ENCODE data around the gene ACTRT2.

The ACTRT2 gene

DNA sequence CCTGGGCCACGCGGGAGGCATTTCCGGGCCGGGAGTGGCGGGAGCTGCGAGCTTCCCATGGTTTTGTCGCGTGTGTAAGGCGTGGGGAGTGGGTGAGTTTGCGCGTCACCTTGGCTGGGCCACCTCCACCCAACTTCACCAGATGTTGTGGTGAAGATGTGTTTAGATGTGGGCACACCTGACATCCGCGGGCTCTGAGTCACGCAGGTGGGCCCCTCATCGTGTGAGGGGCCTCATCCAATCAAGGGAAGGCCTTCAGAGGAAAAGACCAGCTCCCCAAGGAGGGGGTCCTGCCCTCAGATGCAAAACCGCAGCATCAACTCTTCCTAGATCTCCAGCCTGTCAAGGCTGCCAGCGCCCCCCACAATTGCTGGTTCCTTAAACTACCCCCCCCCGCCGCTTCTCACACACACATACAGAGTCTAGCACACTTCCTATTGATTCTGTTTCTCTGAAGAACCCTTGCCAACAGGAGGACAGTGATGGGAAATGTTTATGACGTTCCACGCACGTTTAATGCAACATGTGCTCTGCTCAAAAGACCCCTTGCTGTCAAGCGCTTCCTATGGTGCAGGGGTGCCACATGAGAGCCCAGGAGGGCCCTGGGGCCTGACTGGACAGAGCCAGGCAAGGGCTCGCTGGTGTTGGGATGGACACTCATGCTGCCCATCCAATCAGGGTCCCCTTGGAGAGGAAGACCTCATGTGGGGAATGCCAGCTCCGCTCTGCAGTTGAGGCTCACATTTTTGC, 11.9 kb downstream of the ACTRT2 start:
- DNase-seq, result no peak

DNA sequence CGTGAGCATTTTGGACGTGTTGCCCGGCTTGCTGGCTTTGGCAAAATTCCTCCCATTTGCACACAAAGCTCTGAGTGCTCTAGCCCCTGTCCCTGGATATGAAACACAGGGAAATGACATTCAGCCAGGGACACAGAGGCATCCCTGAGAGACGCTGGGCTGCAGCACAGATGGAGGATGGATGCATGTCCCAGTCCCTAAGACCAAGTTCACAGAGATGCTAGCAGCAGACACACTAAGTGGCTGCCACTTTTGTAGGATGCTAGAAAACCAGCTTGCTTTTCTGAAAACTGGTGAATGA, 12.5 kb downstream of the ACTRT2 start:
- DNase-seq, result no peak

DNA sequence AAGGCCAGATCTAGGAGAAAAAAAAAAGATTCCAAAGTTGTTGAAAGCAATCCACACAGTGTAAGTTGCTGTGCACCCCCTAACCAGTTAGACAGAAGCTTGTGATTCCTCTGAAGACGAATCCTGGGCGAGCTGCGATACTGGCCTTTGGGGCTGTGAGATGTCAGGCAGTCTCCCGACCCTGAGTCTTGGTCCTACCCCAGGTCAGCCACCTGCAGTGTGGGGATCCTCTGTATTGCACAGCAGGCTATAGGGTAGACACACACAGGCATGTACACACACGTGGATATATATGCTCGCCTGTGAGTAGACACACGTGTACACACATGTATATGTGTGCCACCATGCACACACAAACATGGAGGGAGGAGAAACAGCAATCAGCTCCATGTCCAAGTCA, 12.9 kb downstream of the ACTRT2 start:
- DNase-seq, result no peak

DNA sequence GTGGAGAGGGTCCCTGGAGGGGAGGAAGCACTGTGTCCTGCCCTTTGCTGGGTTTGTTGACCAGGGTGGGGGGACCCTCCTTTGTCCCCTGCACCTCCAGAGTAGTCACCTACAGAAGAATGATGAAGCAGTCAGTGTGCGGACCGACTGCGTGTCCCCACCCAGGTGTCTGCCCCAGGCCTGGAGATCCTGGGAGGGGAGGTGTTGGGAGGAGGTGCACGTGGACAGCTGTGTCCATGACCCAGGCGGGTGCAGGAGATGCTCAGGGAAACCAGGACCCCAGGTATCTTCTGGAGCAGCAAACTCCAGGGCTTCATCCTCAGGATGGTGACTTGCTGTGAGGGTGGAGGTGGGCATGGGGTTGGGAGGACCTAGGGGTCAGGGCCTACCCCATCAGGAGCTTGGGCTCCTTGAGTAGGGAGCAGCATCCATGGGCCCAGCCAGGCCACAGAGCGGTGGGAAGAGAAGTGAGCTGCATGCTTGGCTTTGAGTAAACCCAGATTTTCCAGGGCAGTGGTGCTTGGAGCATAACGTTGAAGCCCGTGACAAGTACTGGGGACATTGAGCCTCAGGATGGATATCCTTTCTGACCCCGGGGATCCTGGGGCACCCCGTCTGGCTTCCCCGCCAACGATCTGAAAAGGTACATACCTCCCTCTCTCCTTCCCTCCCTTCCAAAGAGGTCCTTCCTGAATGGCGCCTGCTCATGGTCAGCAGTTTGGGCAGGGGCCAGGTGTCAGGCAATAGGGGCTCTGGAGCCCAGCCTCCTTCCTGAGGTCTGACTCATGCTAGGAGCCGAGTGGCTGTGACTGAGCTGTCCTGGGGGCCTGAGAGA, 13.7 kb downstream of the ACTRT2 start:
- DNase-seq, result no peak

DNA sequence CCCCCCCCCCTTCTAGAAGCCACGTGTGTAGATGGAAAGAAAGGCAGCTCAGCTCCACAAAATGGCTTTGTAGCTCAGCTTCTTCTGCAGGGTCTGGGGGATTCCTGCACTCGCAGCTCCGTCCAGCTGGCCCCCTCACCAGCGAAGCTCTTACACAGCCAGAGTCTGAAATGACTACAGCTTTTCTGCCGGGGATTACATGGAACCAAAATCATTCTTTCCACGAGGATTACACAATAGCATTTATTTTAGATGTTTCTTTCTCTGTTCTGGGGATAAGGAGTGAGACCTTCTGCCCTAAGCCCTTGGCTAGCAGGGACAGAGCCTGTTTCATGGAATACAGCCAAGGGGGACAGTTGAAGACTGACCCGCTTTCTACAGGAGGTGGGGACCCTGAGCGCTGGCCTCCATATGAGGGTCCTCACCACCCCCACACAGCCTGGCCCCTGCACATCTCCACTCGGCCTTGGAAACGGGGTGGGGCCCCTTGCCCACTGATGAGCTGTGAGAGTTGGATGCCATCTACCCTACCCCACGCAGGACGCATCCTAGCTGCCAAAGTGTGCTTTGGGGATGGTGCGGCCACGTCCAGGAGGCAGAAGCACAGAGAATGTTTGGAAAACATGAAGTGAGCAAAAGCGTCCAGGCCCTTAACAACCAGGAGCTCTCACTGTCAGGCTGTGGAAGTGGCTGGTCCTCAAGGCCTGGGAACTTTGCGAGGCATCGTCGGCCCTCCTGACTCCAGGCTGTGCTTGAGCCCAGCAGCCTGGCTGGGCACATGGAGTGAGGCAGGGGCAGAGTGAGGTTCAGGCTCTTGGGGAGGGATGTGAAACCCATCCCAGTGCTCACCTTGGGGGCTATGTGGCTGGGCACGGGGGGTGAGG, 14.5 kb downstream of the ACTRT2 start:
- no peak for DNase-seq

DNA sequence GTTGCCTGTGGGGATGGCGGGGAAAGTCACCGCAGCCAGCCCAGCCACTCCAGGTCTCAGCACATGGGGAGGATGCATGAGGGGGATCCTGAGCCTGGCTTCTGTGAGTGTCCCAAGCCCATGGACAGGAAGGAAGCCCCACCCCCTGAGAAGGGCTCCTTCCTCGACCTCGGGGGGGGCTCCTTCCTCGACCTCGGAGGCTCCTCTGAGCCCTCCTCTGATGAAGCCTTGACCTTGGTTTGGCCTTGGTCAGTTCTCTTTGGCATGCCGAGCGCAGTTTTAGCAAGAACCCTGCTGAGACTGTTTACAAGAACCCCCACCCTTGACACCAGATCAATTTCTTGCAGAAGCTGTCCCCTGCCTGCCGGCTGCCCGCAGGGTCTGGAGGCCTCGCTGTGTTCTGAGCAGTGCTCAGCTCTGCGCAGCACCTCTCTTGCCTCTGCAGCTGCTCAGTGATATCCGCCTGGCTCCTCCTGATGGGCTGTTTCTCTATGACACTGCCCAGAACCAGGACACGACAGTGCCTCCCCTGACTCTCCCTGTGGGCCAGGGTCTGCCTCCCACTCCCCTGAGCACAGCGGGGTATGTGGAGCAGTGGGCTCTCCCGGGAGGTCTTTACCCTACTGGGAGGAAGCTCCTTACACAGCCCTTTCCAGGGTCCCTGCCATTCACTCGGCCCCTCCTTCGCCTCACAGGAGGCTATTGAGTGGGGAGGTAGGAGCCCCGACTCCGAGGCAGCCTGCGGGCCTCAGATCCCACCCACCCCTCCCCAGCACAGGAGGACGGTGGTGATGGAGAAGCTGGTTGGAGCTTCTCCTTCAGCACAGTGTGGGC, 15.4 kb downstream of the ACTRT2 start:
- DNase-seq, result no peak

DNA sequence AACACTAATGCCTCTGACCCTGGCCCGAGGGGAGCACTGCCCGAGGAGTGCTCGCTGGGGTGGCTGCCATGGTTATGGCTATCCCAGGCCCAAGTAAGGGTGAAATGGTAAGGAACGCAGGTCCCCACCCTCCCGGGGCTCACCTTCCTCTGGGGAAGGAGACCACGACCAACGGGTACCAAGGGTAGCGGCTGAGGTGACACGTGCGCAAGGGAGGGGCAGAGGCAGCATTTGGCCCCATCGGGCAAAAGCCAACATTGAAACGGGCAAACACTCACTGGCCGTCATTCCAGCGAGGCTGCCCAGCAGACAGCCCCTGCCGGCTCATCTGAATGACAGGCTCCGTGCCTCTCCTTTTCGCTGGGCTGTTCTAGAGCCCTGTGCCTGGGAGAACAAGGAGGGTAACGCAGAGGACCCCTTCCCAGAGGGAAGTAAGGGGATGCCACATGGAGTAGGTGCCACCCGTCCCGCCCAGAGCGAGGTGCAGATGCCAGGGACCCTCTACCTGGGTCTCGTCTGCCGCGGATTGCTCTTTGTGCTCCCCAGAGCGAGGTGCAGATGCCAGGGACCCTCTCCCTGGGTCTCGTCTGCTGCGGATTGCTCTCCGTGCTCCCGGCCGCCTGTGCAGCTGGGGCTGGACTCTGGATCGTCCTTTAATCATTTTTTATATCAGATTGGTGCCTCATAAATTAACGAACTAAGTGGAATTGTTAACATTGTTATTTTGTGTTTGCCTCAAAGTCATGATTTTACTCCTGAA, 16.2 kb downstream of the ACTRT2 start:
- DNase-seq, result no peak

DNA sequence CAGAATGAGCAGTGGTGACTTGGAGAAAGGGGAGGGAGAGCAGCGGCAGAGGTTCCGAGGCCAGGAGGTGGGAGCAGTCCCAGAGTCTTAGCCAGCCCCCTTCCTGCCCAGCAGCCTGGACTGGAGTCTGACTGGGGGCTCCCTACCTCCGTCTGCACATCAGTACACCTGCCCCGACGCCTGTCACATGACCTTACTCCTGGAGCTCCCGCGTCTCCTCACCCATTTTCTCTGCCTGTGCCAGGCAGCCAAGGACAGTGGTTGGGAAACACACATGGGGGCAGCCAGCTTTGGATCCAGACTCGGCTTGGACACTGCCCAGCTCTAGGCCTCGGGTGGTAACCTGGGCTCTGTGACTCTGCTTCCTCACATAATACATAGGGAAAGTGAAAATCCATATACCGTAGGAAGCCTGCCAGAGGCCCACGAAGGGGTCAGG, 16.9 kb downstream of the ACTRT2 start:
- DNase-seq, result no peak

DNA sequence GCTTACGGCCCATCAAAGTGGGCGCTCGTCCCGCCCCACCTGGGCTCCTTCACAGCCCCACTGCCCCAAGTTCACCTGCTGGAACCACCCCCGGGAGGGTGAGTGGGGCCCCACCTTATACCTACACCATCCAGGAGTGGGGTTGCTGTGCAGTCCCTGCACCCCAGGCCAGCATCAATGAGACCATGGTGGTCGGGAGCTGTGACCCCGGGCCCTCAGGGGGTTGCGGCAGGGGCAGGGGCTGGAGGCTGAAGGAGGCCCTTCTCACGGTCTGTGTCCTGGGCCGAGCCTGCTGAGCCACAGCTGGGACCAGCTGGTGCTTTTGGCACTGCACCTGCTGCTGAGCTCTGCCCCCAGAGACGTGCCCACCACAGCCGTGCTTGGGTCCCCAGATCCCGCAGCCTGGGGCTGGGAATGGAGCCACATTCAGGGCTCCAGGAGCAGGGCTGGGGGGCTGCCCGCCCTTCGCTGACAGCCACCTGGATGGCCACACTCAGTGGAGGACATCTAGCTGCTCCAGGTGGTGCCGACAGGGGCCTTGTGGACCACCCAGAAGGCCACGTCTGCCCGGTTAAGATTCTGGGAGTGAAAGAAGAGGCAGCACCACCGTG, 17.4 kb downstream of the ACTRT2 start:
- DNase-seq, result no peak

DNA sequence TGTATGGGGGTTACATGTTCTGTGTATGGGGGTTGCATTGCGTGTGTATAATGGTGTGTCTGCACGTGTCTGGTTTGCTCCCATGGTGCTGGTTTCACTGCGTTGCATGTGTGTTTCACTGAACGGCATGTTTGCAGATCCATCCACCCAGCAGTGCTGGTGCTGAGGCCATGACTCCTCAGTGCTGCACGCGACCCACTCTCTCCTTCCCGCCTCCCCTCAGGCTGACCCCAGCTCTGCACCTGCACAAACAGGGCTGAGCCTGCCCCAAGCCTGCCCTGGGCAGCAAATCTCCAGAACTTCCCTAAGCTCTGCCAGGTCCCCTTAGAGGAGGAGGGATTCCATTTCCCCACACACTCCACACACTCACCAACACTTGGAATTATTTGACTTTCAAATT, 18.7 kb downstream of the ACTRT2 start:
- no peak for DNase-seq

DNA sequence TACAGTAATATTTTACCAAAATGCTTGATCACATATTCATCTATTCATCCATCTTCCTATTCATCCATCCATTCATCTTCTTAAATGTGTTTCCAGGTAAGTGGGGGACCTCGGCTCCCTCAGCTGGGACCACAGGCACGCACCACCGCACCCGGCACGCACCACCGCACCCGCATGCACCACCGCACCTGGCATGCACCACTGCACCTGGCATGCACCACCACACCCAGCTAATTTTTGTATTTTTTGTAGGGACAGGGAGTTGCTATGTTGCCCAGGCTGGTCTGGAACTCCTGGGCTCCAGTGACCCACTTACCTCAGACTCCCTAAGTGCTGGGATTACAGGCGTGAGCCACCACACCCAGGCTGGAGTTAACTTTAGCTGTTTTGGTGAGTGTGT, 21.2 kb downstream of the ACTRT2 start:
- DNase-seq, result no peak

DNA sequence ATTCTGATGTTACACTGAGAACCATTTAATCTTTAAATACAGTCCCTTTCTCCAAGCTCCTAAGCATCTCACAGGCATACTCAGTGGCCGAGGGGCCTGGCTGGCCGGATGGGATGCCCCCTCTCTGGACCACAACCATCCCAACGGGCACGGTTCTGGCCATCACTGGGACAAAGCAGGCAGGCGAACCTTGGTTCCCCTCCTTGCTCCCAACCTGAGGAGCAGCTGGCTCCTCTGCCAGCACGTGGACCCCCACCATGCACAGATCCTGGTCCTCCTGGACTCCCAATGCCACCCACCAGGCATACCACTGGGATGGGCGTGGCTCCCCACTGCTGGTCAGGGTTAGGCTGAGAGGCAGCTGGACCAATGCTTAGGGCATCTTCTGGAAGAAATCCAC, 27.9 kb downstream of the ACTRT2 start:
- DNase-seq, result no peak

DNA sequence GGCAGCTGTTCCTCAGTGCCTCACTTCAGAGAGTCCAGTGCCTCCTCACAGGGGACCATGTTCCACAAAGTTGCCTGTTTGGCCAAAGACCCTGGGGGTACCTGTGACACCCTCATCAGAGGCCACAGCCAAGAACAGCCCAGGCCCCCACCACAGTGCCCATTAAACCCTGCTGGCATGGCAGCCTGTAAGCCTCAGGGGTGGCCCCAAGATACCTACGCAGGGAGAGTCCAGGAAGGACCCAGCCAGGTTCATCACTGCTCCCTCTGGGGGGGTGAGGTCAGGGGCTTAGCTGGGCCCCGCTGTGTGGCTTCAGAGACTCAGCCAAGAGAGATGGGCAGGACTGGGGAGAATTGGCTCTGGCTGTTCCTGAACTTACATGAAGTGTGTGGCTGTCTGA, 28.6 kb downstream of the ACTRT2 start:
- DNase-seq, result no peak

DNA sequence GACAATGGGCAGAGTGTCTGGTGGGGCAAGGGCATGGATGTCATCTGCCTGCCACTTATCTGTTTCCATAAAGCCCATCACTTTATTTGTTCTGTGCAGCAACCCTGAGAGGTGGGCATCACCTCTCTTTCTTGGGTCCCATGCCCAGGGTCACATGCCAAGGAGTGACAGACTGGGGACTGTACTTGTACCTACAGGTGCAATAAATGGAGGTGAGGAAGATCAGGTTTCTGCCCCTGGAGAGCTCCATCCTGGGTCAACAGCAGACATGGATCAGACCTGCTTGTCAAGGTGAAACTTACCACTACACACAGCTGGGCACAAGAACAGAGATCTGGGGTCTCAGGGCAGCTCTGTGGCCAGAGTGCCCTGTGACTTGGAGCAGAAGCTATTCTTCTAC, 29.3 kb downstream of the ACTRT2 start:
- no peak for DNase-seq

DNA sequence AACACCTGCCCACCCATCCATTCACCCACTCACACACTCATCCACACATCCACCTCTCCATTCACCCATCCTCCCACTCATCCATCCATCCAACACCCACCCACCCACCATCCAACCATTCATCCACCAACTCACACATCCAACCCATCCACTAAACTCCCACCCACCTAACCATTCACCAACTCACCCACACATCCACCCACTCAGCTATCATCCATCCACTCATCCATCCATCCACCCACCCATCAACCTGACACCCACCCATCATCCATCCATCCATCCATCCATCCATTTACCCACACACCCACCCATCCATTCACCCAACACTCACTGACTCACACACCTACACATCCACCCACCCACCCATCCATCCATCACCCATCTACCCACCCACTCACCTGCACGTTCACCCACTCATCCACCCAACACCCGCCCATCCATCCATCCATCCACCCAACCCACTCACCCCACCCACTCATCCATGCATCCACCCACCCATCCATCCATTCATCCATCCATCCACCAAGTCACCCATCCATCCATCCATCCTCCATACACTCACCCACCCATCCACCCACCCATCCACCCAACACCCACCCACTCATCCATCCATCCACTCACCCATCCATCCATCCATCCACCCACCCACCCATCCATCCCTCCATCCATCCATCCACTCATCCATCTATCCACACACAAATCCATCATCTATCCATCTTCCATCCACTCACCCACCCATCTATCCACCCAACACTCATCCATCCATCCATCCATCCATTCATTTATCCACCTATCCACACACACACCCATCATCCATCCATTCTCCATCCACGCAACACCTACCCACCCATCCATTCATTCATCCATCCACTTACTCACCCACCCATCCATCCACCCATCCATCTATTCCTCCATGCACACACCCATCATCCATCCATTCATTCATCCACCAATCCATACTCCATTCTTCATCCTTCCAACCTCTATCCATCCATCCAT, 30.3 kb downstream of the ACTRT2 start:
- no peak for DNase-seq

DNA sequence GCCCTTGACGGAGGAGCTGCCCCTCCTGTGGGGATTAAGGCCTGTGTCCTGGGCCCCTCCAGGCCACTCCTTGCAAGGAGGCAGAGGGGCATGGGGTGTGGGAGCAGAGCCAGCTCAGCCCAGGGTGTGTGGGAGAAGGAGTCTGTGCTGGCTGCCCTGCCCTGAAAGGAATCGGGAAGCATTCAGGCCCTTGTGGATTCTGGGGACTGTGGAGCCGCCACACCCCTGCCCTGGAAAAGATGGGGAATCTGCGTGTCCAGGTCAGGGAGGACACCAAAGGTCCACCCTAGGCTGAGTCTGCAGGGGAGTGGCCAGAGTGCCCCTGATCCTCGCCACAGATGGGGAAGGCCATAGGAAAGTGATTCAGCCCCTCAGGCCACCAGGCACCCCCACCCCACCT, 31.2 kb downstream of the ACTRT2 start:
- no peak for DNase-seq

DNA sequence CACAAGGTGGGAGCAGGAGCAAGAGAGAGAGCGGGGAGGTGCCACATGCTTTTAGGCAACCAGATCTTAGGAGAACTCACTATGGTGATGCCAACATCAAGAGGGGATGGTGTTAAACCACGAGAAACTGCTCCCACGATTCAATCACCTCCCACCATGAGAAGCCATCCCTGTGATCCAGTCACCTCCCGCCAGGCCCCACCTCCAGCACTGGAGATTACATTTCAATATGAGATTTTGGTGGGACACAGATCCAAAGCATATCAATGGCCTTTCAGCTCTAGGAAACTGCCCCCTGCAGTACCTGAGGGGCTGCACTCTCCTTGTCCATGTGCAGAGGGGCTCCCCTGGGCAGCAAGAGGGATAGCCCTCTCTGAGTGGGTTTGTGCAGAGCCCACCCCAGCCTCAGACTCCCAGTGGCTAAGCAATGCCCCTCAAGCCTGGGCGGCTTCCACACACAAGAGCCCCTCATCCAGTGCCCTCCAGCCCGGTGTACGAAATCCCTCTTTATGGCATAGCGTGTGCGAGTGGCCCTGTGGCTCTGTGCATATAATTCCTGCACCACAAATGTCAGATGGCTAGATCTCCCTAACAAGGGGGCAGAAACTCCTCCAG, 32.2 kb downstream of the ACTRT2 start:
- DNase-seq, result no peak

DNA sequence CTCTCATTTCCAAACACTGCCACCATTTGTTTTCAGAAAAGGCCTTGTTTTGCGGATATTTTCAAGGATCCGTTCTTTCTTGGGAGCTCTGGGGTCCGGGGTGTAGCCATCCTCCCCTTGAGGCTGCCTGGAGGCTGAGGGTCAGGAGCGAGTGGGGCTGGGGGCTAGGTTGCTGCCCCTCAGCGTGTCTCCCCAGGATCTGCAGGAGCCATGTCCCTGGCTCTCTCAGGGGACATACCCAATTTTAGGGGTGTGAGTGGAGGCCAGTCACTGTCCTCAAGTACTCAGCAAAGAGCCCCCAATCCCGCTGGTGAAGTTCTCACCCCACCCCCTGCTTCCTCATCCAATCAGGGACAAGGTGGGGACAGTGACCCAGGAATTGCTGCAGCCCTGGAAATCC, 32.7 kb downstream of the ACTRT2 start:
- DNase-seq, result no peak

DNA sequence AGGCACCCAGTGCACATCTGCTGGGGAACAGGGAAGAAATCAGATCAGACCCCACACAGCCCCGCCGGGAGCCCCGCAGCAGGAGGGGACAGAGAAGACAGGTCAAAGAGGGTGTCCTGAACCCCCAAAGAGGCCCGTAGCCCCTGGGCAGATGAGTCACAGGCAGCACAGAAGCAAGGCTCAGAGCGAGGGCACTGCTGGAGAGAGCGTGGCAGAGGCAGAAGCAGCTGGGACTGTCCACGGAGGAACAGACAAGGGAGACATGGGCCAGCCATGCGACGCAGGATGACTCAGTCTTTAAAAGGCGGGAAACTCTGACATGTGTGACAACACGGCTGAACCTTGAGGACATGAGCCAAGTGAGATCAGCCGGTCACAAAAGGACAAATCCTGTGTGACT, 33.2 kb downstream of the ACTRT2 start:
- DNase-seq, result no peak

DNA sequence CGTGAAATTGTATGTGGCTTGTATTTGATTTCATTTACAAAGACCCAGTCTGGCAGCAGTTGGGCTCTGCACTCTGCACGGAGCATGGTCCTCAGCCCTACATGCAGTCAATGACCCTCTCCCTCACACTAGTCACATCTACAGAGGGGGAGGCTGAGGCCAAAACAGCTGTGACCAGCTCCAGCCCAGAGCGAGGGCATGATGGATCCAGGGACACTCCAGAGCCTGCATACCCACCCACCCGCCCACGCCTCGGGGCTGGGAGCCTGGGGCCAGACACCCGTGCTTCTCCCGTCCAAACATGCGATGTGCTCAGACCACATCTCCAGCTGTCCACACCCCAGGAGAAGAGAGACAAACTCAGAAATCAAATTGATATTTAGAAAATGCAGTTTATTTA, 33.8 kb downstream of the ACTRT2 start:
- no peak for DNase-seq
